H1 (cell line): ENCODE results near the gene FASN. TPM values are rescaled to one million over a fixed set of nuclear protein-coding genes. Genes with fewer than 3 reads are reported as not detected.

Experiments used
- CTCF ChIA-PET: fragments of 300-600 bp; sonication (Branson Sonifier 250); formaldehyde crosslinking; loops from one replicate; lab custom pipeline; 2021; ENCODE audit not compliant: partially characterized antibody; lab: Charles Lee
- POLR2A ChIA-PET: fragments of 300-600 bp; sonication (Branson Sonifier 250); formaldehyde crosslinking; loops from one replicate; lab custom pipeline; 2021; ENCODE audit warnings: inconsistent platforms; ENCODE audit not compliant: partially characterized antibody; lab: Charles Lee
- DNase-seq, 2 experiments: peaks; one replicate each; pipeline versions ENCODE4 v3.0.0 to v3.0.0-alpha.2; 2010 to 2022; ENCODE audit warnings: low spot score in 2 of 2, low read depth in 1 of 2, mixed read lengths in 1 of 2
- FAIRE-seq: peaks from 2 replicates; lab custom pipeline; 2011; peaks lifted over from hg19 to GRCh38; lab: Jason Lieb, UNC
- H2AFZ ChIP-seq: 2 replicates; pipeline ENCODE4 v1.8.1; 2012; ENCODE audit warnings: low read length, inconsistent platforms
- H2AK5ac ChIP-seq: 2 replicates; pipeline ENCODE4 v1.6.1; 2013; ENCODE audit warnings: low read depth, low read length
- H2BK120ac ChIP-seq: replicated peaks from 2 replicates; pipeline ENCODE3; 2013; ENCODE audit warnings: low read depth, low read length, inconsistent platforms
- H2BK12ac ChIP-seq: 2 replicates; pipeline ENCODE4 v1.6.1; 2013; ENCODE audit warnings: low read depth, low read length
- H2BK15ac ChIP-seq: 2 replicates; pipeline ENCODE4 v1.6.1; 2013; ENCODE audit warnings: low read length
- H2BK20ac ChIP-seq: 2 replicates; pipeline ENCODE4 v1.6.1; 2013; ENCODE audit warnings: low read length
- H2BK5ac ChIP-seq: 2 replicates; pipeline ENCODE4 v1.6.1; 2013; ENCODE audit warnings: low read depth, low read length
- H3K14ac ChIP-seq: 2 replicates; pipeline ENCODE4 v1.6.1; 2013; ENCODE audit warnings: inconsistent platforms; ENCODE audit not compliant: insufficient read length
- H3K18ac ChIP-seq: 2 replicates; pipeline ENCODE4 v1.6.1; 2013; ENCODE audit warnings: low read length; ENCODE audit errors: extremely low read depth
- H3K23ac ChIP-seq: 2 replicates; pipeline ENCODE4 v1.6.1; 2013; ENCODE audit warnings: inconsistent platforms; ENCODE audit not compliant: insufficient read length
- H3K23me2 ChIP-seq: 2 replicates; pipeline ENCODE4 v1.6.1; 2013; ENCODE audit warnings: low read depth, low read length
- H3K27ac ChIP-seq: 2 replicates; pipeline ENCODE4 v1.6.1; 2011; ENCODE audit warnings: low read depth, low read length, inconsistent platforms
- H3K27me3 ChIP-seq, 4 experiments: replicated peaks in 1 of 4; 1 replicate in 1 of 4; 2 replicates in 3 of 4; pipeline versions ENCODE4 v1.6.1 to v1.8.1; 2011 to 2013; ENCODE audit warnings: low read length in 3 of 4, mild to moderate bottlenecking in 3 of 4, inconsistent platforms in 2 of 4, mixed read lengths in 2 of 4, moderate library complexity in 1 of 4; ENCODE audit not compliant: control insufficient read depth in 3 of 4, insufficient read depth in 3 of 4; ENCODE audit errors: extremely low read depth in 1 of 4
- H3K36me3 ChIP-seq, 4 experiments: 2 replicates each; pipeline versions ENCODE4 v1.6.1 to v1.8.1; 2011 to 2013; ENCODE audit warnings: mild to moderate bottlenecking in 4 of 4, low read length in 3 of 4, moderate library complexity in 2 of 4, control low read depth in 1 of 4, inconsistent platforms in 1 of 4; ENCODE audit not compliant: insufficient read depth in 4 of 4, control insufficient read depth in 2 of 4
- H3K4ac ChIP-seq: replicated peaks from 2 replicates; pipeline ENCODE3; 2013; ENCODE audit warnings: low read length, low read depth, mixed read lengths, inconsistent platforms; ENCODE audit not compliant: insufficient read length
- H3K4me1 ChIP-seq, 4 experiments: replicated peaks in 1 of 4; 1 replicate in 1 of 4; 2 replicates in 3 of 4; pipeline versions ENCODE4 v1.6.1 to v1.8.1; 2011 to 2013; ENCODE audit warnings: low read length in 3 of 4, inconsistent platforms in 2 of 4, mixed read lengths in 1 of 4; ENCODE audit not compliant: insufficient read depth in 4 of 4, control insufficient read depth in 3 of 4
- H3K4me2 ChIP-seq, 2 experiments: 2 replicates each; pipeline versions ENCODE4 v1.6.1 to v1.8.1; 2011 to 2013; ENCODE audit warnings: low read depth in 2 of 2, low read length in 2 of 2, control low read depth in 1 of 2, inconsistent platforms in 1 of 2, mild to moderate bottlenecking in 1 of 2; ENCODE audit not compliant: insufficient read depth in 1 of 2
- H3K4me3 ChIP-seq, 4 experiments: fragments of 200-600, 300-600 bp in 1 of 4; sonication (generic), shearing (Covaris generic), sonication (Bioruptor Twin) in 1 of 4; 2 replicates each; pipeline versions ENCODE4 v1.5.1 to v1.8.1; 2011 to 2016; ENCODE audit warnings: low read length in 4 of 4, low read depth in 3 of 4, control low read depth in 2 of 4, inconsistent platforms in 2 of 4, mild to moderate bottlenecking in 2 of 4, mixed read lengths in 1 of 4, moderate library complexity in 1 of 4; ENCODE audit not compliant: insufficient read depth in 2 of 4; ENCODE audit errors: extremely low read depth in 1 of 4
- H3K56ac ChIP-seq: replicated peaks from 2 replicates; pipeline ENCODE3; 2013; ENCODE audit warnings: low read depth, mild to moderate bottlenecking, mixed read lengths, low read length, inconsistent platforms; ENCODE audit not compliant: insufficient read length
- H3K79me1 ChIP-seq: 2 replicates; pipeline ENCODE4 v1.6.1; 2013; ENCODE audit warnings: low read depth, low read length, control low read depth
- H3K79me2 ChIP-seq, 2 experiments: 2 replicates each; pipeline versions ENCODE4 v1.6.1 to v1.8.1; 2012 to 2013; ENCODE audit warnings: low read length in 2 of 2, mild to moderate bottlenecking in 2 of 2, inconsistent platforms in 1 of 2; ENCODE audit not compliant: insufficient read depth in 2 of 2, control insufficient read depth in 1 of 2
- H3K9ac ChIP-seq, 4 experiments: replicated peaks in 1 of 4; 1 replicate in 1 of 4; 2 replicates in 3 of 4; pipeline versions ENCODE4 v1.6.1 to v1.8.1; 2011 to 2013; ENCODE audit warnings: low read depth in 3 of 4, low read length in 3 of 4, control low read depth in 2 of 4, mild to moderate bottlenecking in 2 of 4, moderate library complexity in 2 of 4, inconsistent platforms in 1 of 4; ENCODE audit errors: extremely low read depth in 1 of 4
- H3K9me3 ChIP-seq, 2 experiments: 2 replicates each; pipeline versions ENCODE4 v1.6.1 to v1.8.1; 2012 to 2013; ENCODE audit warnings: mild to moderate bottlenecking in 2 of 2, moderate library complexity in 2 of 2, control low read depth in 1 of 2, inconsistent platforms in 1 of 2, low read depth in 1 of 2, low read length in 1 of 2, mixed read lengths in 1 of 2; ENCODE audit not compliant: insufficient read depth in 2 of 2
- H4K20me1 ChIP-seq, 2 experiments: replicated peaks in 1 of 2; 2 replicates each; pipeline versions ENCODE3 to v1.8.1; 2011 to 2013; ENCODE audit warnings: inconsistent platforms in 2 of 2, low read length in 2 of 2, mild to moderate bottlenecking in 1 of 2; ENCODE audit not compliant: insufficient read depth in 2 of 2, control insufficient read depth in 1 of 2
- H4K5ac ChIP-seq: 2 replicates; pipeline ENCODE4 v1.6.1; 2013; ENCODE audit warnings: low read length, low read depth, mixed read lengths, inconsistent platforms; ENCODE audit not compliant: insufficient read length
- H4K8ac ChIP-seq: 2 replicates; pipeline ENCODE4 v1.8.0; 2013; ENCODE audit warnings: mild to moderate bottlenecking, moderate library complexity, low read length, inconsistent platforms; ENCODE audit not compliant: insufficient read depth; ENCODE audit errors: extremely low read depth
- H4K91ac ChIP-seq: replicated peaks from 2 replicates; pipeline ENCODE3; 2013; ENCODE audit warnings: low read length, mixed read lengths, inconsistent platforms; ENCODE audit not compliant: insufficient read length
- CHD1 ChIP-seq: IDR thresholded peaks from 2 replicates; pipeline ENCODE4 v1.6.1; 2012; ENCODE audit warnings: low read depth, low read length, improper control_type of control experiment
- CTBP2 ChIP-seq: IDR thresholded peaks from 2 replicates; pipeline ENCODE4 v1.7.0; 2011; ENCODE audit warnings: borderline replicate concordance, mild to moderate bottlenecking, moderate library complexity, mixed read lengths, low read length; ENCODE audit not compliant: insufficient read depth, insufficient read length
- GTF2F1 ChIP-seq: IDR thresholded peaks from 2 replicates; pipeline ENCODE4 v1.6.1; 2012; ENCODE audit warnings: low read depth, low read length, improper control_type of control experiment, borderline replicate concordance
- JUN ChIP-seq: IDR thresholded peaks from 2 replicates; pipeline ENCODE4 v1.6.1; 2011; ENCODE audit warnings: low read depth, mild to moderate bottlenecking, improper control_type of control experiment, low read length
- SAP30 ChIP-seq: fragments of 300-600 bp; sonication (generic); IDR thresholded peaks from 2 replicates; pipeline ENCODE4 v1.7.1; 2012; ENCODE audit warnings: low read length, moderate library complexity, mild to moderate bottlenecking, inconsistent platforms; ENCODE audit not compliant: insufficient read depth, insufficient replicate concordance
- WGBS, 2 experiments: shearing (Covaris generic) in 1 of 2; methylation state at CpG; one replicate each; pipeline versions ENCODE4 v1.1.6 to v1.1.7; 2013 to 2015; ENCODE audit warnings: low lambda C conversion rate in 2 of 2, mixed read lengths in 2 of 2, inconsistent platforms in 1 of 2, low coverage in 1 of 2, missing lambda C conversion rate in 1 of 2; ENCODE audit not compliant: insufficient replicate concordance in 2 of 2, insufficient coverage in 1 of 2, insufficient read length in 1 of 2; ENCODE audit errors: extremely low coverage in 1 of 2, missing lambda C conversion rate in 1 of 2; 5-methylcytosine and 5-hydroxymethylcytosine counted together
- polyA plus RNA-seq, 7 experiments: library from polyadenylated mRNA; depleted of rRNA in 3 of 7; stranded (reverse) in 5 of 7; unstranded in 2 of 7; fragments of >200 nt in 5 of 7; fragments of 200-250 nt in 2 of 7; gene quantifications; 1 replicate in 5 of 7; 2 replicates in 1 of 7; 4 replicates in 1 of 7; pipeline versions ENCODE4 v1.2.1 to v1.2.3, GENCODE V29; 2011 to 2013; ENCODE audit warnings: missing spikeins in 2 of 7, mixed read lengths in 2 of 7
- total RNA-seq: library from RNA; stranded (reverse); fragmentation: NEBNext Ultra II Directional; extraction: Animal tissue kit (Norgen Biotek cat#: 25700); gene quantifications from 2 replicates; pipeline ENCODE4 v1.2.1, GENCODE V29; 2021

The FASN gene
- total and polyA plus RNA-seq, 2 of the 8 experiments (the other 6 are each of a cell fraction or from before 2014, with no cell fraction given) = 143 to 561 TPM

DNA sequence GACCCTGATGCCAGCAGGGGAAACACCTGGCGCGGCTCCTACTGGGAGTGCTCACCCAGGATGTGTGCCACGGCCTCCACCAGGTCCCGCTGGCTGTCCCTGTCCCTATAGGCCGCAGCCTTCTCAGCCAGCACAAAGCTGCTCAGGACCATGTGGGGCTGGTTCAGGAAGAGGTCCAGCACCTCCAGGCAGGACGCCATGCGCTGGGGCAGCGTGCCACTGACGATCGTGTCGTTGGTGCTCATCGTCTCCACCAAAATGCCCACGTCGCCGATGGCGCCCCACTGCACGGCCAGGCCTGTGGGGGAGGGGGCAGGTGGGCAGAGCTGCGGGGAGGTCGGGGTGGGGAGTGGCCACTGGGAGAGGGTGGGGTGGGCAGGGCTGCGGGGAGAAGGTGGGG is 16.5 kb downstream of the FASN start:
- H3K27me3 ChIP-seq = no peaks in the 10 kb centered on the region
- H2AFZ ChIP-seq = no peak overlapping the region
- no peak for FAIRE-seq
- TF ChIP-seq CHD1 = no peak
- TF ChIP-seq CTBP2 = no peak
- no peak for TF ChIP-seq SAP30
- no peak for TF ChIP-seq JUN
- TF ChIP-seq GTF2F1 = no peak
- TF ChIP-seq, all 59 proteins: peak for 0
- CTCF ChIA-PET = interaction anchor here (1.1 to 2.9 kb wide), 3 partner anchors 15 to 73 kb away, joined by 5 to 13 read pairs (median 8); no protein-coding TSS in a partner anchor
- Histone ChIP-seq H2BK15ac (no peak overlapping the region), H2AK5ac (no peak overlapping the region), H3K9ac (no peak overlapping the region), H3K27ac (no peak overlapping the region), H3K4me1 (no peaks in the 10 kb centered on the region), H3K79me2 (no peaks in the 10 kb centered on the region), H2BK120ac (no peak overlapping the region), H3K14ac (no peak overlapping the region), H3K9me3 (no peaks in the 10 kb centered on the region), H3K18ac (no peak overlapping the region), H4K5ac (no peak overlapping the region), H3K23ac (no peak overlapping the region), H4K20me1 (peaks cover 30 to 60% of the 10 kb centered on the region in 2 experiments), H3K56ac (no peak overlapping the region), H3K4me3 (no peak overlapping the region), H2BK5ac (no peak overlapping the region), H3K79me1 (peaks cover 7% of the 10 kb centered on the region), H4K8ac (no peak overlapping the region), H3K4me2 (no peak overlapping the region), H3K36me3 (peaks cover 57 to 88% (median 72%) of the 10 kb centered on the region in 4 experiments), H3K23me2 (no peaks in the 10 kb centered on the region), H3K4ac (no peak overlapping the region), H2BK20ac (no peak overlapping the region), H4K91ac (no peak overlapping the region), H2BK12ac (no peak overlapping the region)
- no peak for DNase-seq
- WGBS, 2 experiments = 94% methylated on average over 14 of the region's 20 CpGs; no CpG with 5 or more reads in 1 of the 2 experiments
- POLR2A ChIA-PET = interaction anchor here (0.6 to 12.5 kb wide), 8 partner anchors 7 to 34 kb away, joined by 3 to 105 read pairs (median 7); partner anchors contain the start of genes DUS1L and FASN
